ENCODE measurements around the gene PDE6A.

DNA sequence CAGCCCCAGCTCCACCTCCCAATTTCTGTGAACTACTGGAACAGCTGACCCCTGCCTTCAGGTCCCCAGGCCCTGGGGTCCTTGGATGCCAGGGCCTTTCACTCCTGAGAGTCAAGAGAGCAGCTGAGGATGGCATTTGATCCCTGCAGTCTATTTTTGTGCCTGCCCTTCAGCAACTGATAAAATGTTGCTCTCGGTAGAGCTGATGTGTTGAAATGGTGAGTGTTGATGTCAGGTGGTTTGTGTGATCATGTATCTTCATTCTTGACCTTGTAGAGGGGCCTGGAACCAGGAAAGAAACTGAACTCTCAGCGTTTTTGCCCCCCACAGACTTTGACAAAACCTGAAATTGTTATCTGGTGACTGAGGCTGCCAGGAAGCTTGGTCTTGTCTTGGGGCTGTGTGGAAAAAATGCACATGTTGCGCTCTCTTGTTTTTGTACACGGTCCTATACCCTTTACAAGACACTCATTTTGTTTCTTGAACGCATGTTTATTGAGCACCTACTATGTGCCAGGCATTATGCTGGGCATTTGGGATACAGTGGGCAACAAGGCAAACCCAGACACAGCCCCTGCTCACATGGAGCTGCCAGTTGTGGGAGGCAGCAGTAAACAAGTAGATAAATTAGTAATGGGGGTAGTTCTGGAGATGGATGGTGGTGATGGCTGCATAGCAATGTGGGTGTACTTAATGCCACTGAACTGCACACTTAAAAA, 136.2 kb downstream of the PDE6A start:
- TF ChIP-seq, protein P1, sequence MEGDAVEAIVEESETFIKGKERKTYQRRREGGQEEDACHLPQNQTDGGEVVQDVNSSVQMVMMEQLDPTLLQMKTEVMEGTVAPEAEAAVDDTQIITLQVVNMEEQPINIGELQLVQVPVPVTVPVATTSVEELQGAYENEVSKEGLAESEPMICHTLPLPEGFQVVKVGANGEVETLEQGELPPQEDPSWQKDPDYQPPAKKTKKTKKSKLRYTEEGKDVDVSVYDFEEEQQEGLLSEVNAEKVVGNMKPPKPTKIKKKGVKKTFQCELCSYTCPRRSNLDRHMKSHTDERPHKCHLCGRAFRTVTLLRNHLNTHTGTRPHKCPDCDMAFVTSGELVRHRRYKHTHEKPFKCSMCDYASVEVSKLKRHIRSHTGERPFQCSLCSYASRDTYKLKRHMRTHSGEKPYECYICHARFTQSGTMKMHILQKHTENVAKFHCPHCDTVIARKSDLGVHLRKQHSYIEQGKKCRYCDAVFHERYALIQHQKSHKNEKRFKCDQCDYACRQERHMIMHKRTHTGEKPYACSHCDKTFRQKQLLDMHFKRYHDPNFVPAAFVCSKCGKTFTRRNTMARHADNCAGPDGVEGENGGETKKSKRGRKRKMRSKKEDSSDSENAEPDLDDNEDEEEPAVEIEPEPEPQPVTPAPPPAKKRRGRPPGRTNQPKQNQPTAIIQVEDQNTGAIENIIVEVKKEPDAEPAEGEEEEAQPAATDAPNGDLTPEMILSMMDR (conservative IDR thresholded peaks at IDR 0.05; ENCODE audit: low read length) = no peak
- no peak for TF ChIP-seq EZH2phosphoT487 (IDR thresholded peaks at IDR 0.05; ENCODE audit: borderline replicate concordance)

Data from Loucy (cell line).